Neural progenitor cell (in vitro differentiated cells): Measurements from ENCODE around the gene LIPE. TPM values are rescaled to one million over a fixed set of nuclear protein-coding genes. Genes with fewer than 3 reads are reported as not detected.

Source experiments
- DNase-seq: peaks from one replicate; pipeline ENCODE4 v3.0.0-alpha.2; 2016; ENCODE audit warnings: low spot score
- H2AFZ ChIP-seq: fragments of 200-600 bp; sonication (generic); replicated peaks from 2 replicates; pipeline ENCODE4 v1.6.1; 2016; ENCODE audit warnings: antibody characterized with exemption
- H3F3A ChIP-seq: fragments of 200-600 bp; sonication (generic); 2 replicates; pipeline ENCODE4 v1.6.1; 2016; ENCODE audit warnings: antibody characterized with exemption, low read depth
- H3K27ac ChIP-seq: fragments of 200-600 bp; sonication (generic); 2 replicates; pipeline ENCODE4 v1.5.1; 2016; ENCODE audit warnings: mild to moderate bottlenecking
- H3K27me3 ChIP-seq: fragments of 200-600 bp; sonication (generic); 2 replicates; pipeline ENCODE4 v1.6.1; 2016; ENCODE audit warnings: mild to moderate bottlenecking, moderate library complexity
- H3K36me3 ChIP-seq: fragments of 200-600 bp; sonication (generic); 2 replicates; pipeline ENCODE4 v1.5.1; 2016
- H3K4me1 ChIP-seq: fragments of 200-600 bp; sonication (generic); 2 replicates; pipeline ENCODE4 v1.6.1; 2016; ENCODE audit warnings: mixed run types
- H3K4me2 ChIP-seq: fragments of 200-600 bp; sonication (generic); 2 replicates; pipeline ENCODE4 v1.6.1; 2016
- H3K4me3 ChIP-seq: fragments of 200-600 bp; sonication (generic); 2 replicates; pipeline ENCODE4 v1.5.1; 2016
- H3K79me2 ChIP-seq: fragments of 200-600 bp; sonication (generic); 2 replicates; pipeline ENCODE4 v1.6.1; 2016; ENCODE audit warnings: low read depth
- H3K9ac ChIP-seq: fragments of 200-600 bp; sonication (generic); 2 replicates; pipeline ENCODE4 v1.6.1; 2016
- H3K9me3 ChIP-seq: fragments of 200-600 bp; sonication (generic); 2 replicates; pipeline ENCODE4 v1.5.1; 2016; ENCODE audit warnings: low read depth
- H4K20me1 ChIP-seq: fragments of 200-600 bp; sonication (generic); 2 replicates; pipeline ENCODE4 v1.6.1; 2016; ENCODE audit warnings: low read depth
- H3K27ac Mint-ChIP-seq: 3 replicates; pipeline ENCODE4 v1.8.0; 2021; ENCODE audit warnings: mixed read lengths
- H3K27me3 Mint-ChIP-seq: 2 replicates; pipeline ENCODE4 v1.8.0; 2022; ENCODE audit warnings: low read depth, mild to moderate bottlenecking, inconsistent platforms, moderate library complexity, mixed read lengths; ENCODE audit not compliant: insufficient read depth
- H3K36me3 Mint-ChIP-seq: 3 replicates; pipeline ENCODE4 v1.8.0; 2021; ENCODE audit warnings: mixed read lengths
- H3K4me1 Mint-ChIP-seq: 3 replicates; pipeline ENCODE4 v1.8.0; 2021; ENCODE audit warnings: mixed read lengths
- H3K4me3 Mint-ChIP-seq: 3 replicates; pipeline ENCODE4 v1.8.0; 2021; ENCODE audit warnings: mild to moderate bottlenecking, moderate library complexity, mixed read lengths
- H3K9me3 Mint-ChIP-seq: 3 replicates; pipeline ENCODE4 v1.8.0; 2020; ENCODE audit warnings: mixed read lengths
- EZH2 ChIP-seq: fragments of 200-600 bp; sonication (generic); IDR thresholded peaks from 2 replicates; pipeline ENCODE4 v1.6.1; 2017; ENCODE audit warnings: antibody characterized with exemption, mild to moderate bottlenecking, moderate library complexity
- EZH2phosphoT487 ChIP-seq: fragments of 200-600 bp; sonication (generic); IDR thresholded peaks from 2 replicates; pipeline ENCODE4 v1.6.1; 2017; ENCODE audit warnings: antibody characterized with exemption
- total RNA-seq: library from RNA; depleted of rRNA; stranded (reverse); fragments of >200 nt; gene quantifications from 2 replicates; pipeline ENCODE4 v1.2.3, GENCODE V29; 2015; ENCODE audit warnings: low replicate concordance
- TF ChIP-seq, protein P1 (sequence below): fragments of 200-600 bp; sonication (generic); IDR thresholded peaks from 2 replicates; pipeline ENCODE4 v1.5.1; 2017; ENCODE audit warnings: antibody characterized with exemption, mild to moderate bottlenecking

The LIPE gene
- total RNA-seq, 1 donor from 2014 or later: 3.5 TPM

- Histone ChIP-seq H3K27me3 (peaks cover 9% of the 10 kb centered on the region), H4K20me1 (peaks cover 14% of the 10 kb centered on the region), H3K4me2 (peak overlapping the region; percentile 96), H3K79me2 (peaks cover 13% of the 10 kb centered on the region), H3F3A (peaks cover 22% of the 10 kb centered on the region), H3K36me3 (no peaks in the 10 kb centered on the region), H3K4me3 (peak overlapping the region; percentile 74), H3K9ac (peak overlapping the region; percentile 71), H3K27ac (no peak overlapping the region), H2AFZ (peak overlapping the region; percentile 58), H3K4me1 (peaks cover 9% of the 10 kb centered on the region), H3K9me3 (no peaks in the 10 kb centered on the region)
- no peak for DNase-seq
- peaks cover 42% of the 10 kb centered on the region for H3K4me1 Mint-ChIP-seq
- peaks cover 19% of the 10 kb centered on the region for H3K27me3 Mint-ChIP-seq
- peak overlapping the region; percentile 96 for H3K27ac Mint-ChIP-seq
- peak overlapping the region; percentile 89 for H3K4me3 Mint-ChIP-seq
- TF ChIP-seq EZH2 (no peak), EZH2phosphoT487 (no peak)
- TF ChIP-seq, protein P1, sequence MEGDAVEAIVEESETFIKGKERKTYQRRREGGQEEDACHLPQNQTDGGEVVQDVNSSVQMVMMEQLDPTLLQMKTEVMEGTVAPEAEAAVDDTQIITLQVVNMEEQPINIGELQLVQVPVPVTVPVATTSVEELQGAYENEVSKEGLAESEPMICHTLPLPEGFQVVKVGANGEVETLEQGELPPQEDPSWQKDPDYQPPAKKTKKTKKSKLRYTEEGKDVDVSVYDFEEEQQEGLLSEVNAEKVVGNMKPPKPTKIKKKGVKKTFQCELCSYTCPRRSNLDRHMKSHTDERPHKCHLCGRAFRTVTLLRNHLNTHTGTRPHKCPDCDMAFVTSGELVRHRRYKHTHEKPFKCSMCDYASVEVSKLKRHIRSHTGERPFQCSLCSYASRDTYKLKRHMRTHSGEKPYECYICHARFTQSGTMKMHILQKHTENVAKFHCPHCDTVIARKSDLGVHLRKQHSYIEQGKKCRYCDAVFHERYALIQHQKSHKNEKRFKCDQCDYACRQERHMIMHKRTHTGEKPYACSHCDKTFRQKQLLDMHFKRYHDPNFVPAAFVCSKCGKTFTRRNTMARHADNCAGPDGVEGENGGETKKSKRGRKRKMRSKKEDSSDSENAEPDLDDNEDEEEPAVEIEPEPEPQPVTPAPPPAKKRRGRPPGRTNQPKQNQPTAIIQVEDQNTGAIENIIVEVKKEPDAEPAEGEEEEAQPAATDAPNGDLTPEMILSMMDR: peak; percentile 2
- H3K9me3 Mint-ChIP-seq: no peaks in the 10 kb centered on the region
- peaks cover 2% of the 10 kb centered on the region for H3K36me3 Mint-ChIP-seq
Measured at GRCh38 chr19:42397263-42398166, 29.7 kb downstream of the LIPE start.

DNA sequence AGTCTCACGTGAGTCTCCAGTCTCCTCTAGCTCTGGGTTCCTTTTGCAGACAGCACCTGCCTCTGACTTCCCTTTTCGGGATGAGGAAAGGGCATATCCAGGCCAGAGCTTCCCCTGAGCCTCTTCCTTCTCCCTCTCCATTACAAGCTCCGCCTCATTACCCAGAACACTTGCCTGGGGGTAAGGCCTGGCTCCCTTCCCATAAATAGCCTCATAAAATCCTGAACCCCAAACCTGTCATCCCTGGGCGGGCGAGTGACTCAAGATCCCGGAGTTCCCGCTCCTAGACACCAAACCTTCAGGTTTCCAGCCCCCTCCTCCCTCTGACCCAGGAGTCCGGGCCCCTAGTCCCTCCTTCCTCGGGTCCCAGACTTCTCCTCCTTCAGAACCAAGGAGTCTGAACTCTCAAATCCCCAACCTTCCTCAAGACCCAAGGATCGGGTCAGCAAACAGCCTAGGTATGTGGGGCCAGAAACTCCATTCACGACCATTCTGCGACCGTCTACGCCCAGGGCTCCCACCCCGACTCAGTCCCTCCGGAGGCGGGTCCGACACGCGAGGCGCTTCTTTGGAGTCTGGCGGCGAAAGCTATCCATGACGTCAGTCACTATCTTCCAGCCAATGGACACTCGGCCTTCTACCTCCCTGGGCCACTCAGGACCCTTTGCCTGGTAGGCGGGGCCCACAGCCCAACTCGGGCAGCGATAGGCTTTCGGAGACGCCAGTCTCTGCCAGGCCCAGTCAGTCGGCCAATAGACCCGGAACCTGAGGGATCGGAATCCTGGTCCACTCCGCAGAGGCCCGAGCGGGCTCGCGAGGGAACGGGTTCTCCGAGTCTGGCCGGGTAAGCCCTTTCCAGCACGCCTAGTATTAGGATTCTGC lies 30.6 kb downstream of the LIPE start:
- Mint-ChIP-seq H3K27ac (peak overlapping the region; percentile 96), H3K4me1 (peaks cover 42% of the 10 kb centered on the region), H3K27me3 (peaks cover 19% of the 10 kb centered on the region), H3K36me3 (peaks cover 2% of the 10 kb centered on the region), H3K9me3 (no peaks in the 10 kb centered on the region), H3K4me3 (peak overlapping the region; percentile 89)
- H3K27me3 ChIP-seq: peaks cover 15% of the 10 kb centered on the region
- peak overlapping the region; percentile 96 for H3K4me2 ChIP-seq
- TF ChIP-seq EZH2: no peak
- TF ChIP-seq, protein P1: no peak
- TF ChIP-seq EZH2phosphoT487: no peak
- peaks cover 13% of the 10 kb centered on the region for H3K79me2 ChIP-seq
- H3K4me1 ChIP-seq: peaks cover 7% of the 10 kb centered on the region
- H3F3A ChIP-seq: peaks cover 19% of the 10 kb centered on the region
- peak overlapping the region; percentile 74 for H3K4me3 ChIP-seq
- H3K27ac ChIP-seq: no peak overlapping the region
- H3K36me3 ChIP-seq: no peaks in the 10 kb centered on the region
- H3K9me3 ChIP-seq: no peaks in the 10 kb centered on the region
- peaks cover 11% of the 10 kb centered on the region for H4K20me1 ChIP-seq
- peak; percentile 98 for DNase-seq
- H2AFZ ChIP-seq: peak overlapping the region; percentile 78
- peak overlapping the region; percentile 71 for H3K9ac ChIP-seq

DNA sequence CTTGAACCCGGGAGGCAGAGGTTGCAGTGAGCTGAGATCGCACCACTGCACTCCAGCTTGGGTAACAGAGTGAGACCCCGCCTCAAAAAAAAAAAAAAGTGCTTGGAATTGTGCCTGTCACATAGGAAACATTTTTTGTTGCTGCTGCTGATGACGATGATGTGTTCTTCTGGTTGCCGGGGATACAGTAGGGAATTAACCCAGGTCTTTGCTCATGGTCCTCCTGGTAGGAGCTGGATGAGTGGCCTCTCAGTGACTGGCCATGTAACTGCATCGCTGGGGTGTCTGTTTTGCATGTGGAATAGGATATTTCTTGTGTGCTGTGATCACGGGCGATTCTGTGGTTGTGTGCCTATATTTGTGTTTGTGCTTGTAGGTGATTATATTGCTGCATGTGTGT lies 32.4 kb downstream of the LIPE start:
- TF ChIP-seq EZH2phosphoT487: no peak
- TF ChIP-seq, protein P1: no peak
- no peak for TF ChIP-seq EZH2
- Mint-ChIP-seq H3K36me3 (no peaks in the 10 kb centered on the region), H3K27me3 (peaks cover 23% of the 10 kb centered on the region), H3K27ac (peak overlapping the region; percentile 35), H3K9me3 (no peaks in the 10 kb centered on the region), H3K4me1 (peaks cover 32% of the 10 kb centered on the region), H3K4me3 (peak overlapping the region; percentile 48)
- Histone ChIP-seq H4K20me1 (peaks cover 8% of the 10 kb centered on the region), H3K9ac (no peak overlapping the region), H3K4me1 (peaks cover 11% of the 10 kb centered on the region), H2AFZ (no peak overlapping the region), H3K27ac (no peak overlapping the region), H3K9me3 (no peaks in the 10 kb centered on the region), H3F3A (peaks cover 6% of the 10 kb centered on the region), H3K27me3 (peaks cover 34% of the 10 kb centered on the region), H3K79me2 (peaks cover 13% of the 10 kb centered on the region), H3K4me3 (no peak overlapping the region), H3K36me3 (no peaks in the 10 kb centered on the region), H3K4me2 (no peak overlapping the region)
- no peak for DNase-seq
